Stomach (tissue), 9 donors: ENCODE data around the gene HAO2. TPM values are rescaled to one million over a fixed set of nuclear protein-coding genes. Genes with fewer than 3 reads are reported as not detected.
"Not testable (repeated sequence)": the region's sequence is repeated elsewhere in the genome, so short reads cannot be mapped to it uniquely, and the experiment has no call there.

Experiments used
- DNase-seq, 2 donors: peaks; one replicate each; pipeline versions ENCODE4 v3.0.0 to v3.0.0-alpha.2; 2013 to 2019
- H3K27ac ChIP-seq, 5 donors: fragments of 200-600 bp in 4 of 5; sonication (generic) in 4 of 5; one replicate each; pipeline ENCODE4 v1.5.1; 2013 to 2019; ENCODE audit warnings: mild to moderate bottlenecking in 1 of 5, moderate library complexity in 1 of 5
- H3K27me3 ChIP-seq, 3 donors: fragments of 200-600 bp; sonication (generic); one replicate each; pipeline ENCODE4 v1.5.1; 2017 to 2019; ENCODE audit warnings: mixed run types in 1 of 3
- H3K36me3 ChIP-seq, 4 donors: fragments of 200-600 bp; sonication (generic); 1 replicate in 3 of 4; 2 replicates in 1 of 4; pipeline ENCODE4 v1.5.1; 2016 to 2019
- H3K4me1 ChIP-seq, 4 donors: fragments of 200-600 bp; sonication (generic); one replicate each; pipeline ENCODE4 v1.5.1; 2016 to 2019
- H3K4me3 ChIP-seq, 4 donors: fragments of 200-600 bp; sonication (generic) in 3 of 4; one replicate each; pipeline ENCODE4 v1.5.1; 2016 to 2019; ENCODE audit warnings: mild to moderate bottlenecking in 1 of 4
- H3K9me3 ChIP-seq, 4 donors: fragments of 200-600 bp; sonication (generic); one replicate each; pipeline ENCODE4 v1.5.1; 2016 to 2019
- CTCF ChIP-seq, 7 experiments: fragments of 450-650 bp in 4 of 7; fragments of 200-600 bp in 3 of 7; sonication (generic) in 3 of 7; IDR thresholded peaks; one replicate each; pipeline ENCODE4 v1.5.1; 2016 to 2019; ENCODE audit warnings: antibody characterized with exemption in 7 of 7, control low read depth in 2 of 7, mild to moderate bottlenecking in 1 of 7
- EP300 ChIP-seq: sonication (generic); formaldehyde crosslinking; IDR thresholded peaks from one replicate; pipeline ENCODE4 v1.6.1; 2017; ENCODE audit warnings: antibody characterized with exemption
- POLR2A ChIP-seq, 4 donors: fragments of 450-650 bp; IDR thresholded peaks; one replicate each; pipeline ENCODE4 v1.6.1; 2016; ENCODE audit warnings: antibody characterized with exemption in 4 of 4, control low read depth in 2 of 4, mild to moderate bottlenecking in 1 of 4, moderate library complexity in 1 of 4
- POLR2AphosphoS5 ChIP-seq, 3 donors: sonication (generic); formaldehyde crosslinking; IDR thresholded peaks; one replicate each; pipeline ENCODE4 v1.6.1; 2016; ENCODE audit warnings: antibody characterized with exemption in 3 of 3
- WGBS, 5 donors: extraction: QIAGEN DNeasy Blood & Tissue Kit in 3 of 5; methylation state at CpG; one replicate each; pipeline versions ENCODE4 v1.1.5 to v1.1.7; 2013 to 2018; 5-methylcytosine and 5-hydroxymethylcytosine counted together
- intact Hi-C: fragments of 100-400 bp; cut with DNase I; formaldehyde crosslinking; loops from one replicate; pipeline ENCODE4 v1.15.1; 2023; ENCODE audit warnings: low total_unique reads
- polyA plus RNA-seq, 3 donors: library from polyadenylated mRNA; stranded (reverse); fragments of 200-250 nt; gene quantifications; one replicate each; pipeline ENCODE4 v1.2.3, GENCODE V29; 2013
- total RNA-seq, 5 donors: library from RNA; depleted of rRNA; stranded (reverse); fragments of >200 nt; gene quantifications; one replicate each; pipeline versions ENCODE4 v1.1.0 to v1.2.3, GENCODE V29; 2014 to 2016
- donor health status: healthy with polysubstance abuse.
- donor health status: Bipolar disorder and iron deficiency.
- donor health status: healthy.

Gene HAO2
- total and polyA plus RNA-seq, 8 donors: 0.73 TPM; not detected in 7

- 85 to 95% (median 92%) methylated on average over 4 of the region's 4 CpGs for WGBS, 5 donors
- TF ChIP-seq POLR2A (IDR thresholded peaks at IDR 0.05) (no peak), EP300 (no peak), CTCF (IDR thresholded peaks at IDR 0.05) (no peak), POLR2AphosphoS5 (IDR thresholded peaks at IDR 0.05) (no peak)
- H3K4me3 ChIP-seq: no peak overlapping the region
- H3K27ac ChIP-seq: no peak overlapping the region
- H3K4me1 ChIP-seq: no peaks in the 10 kb centered on the region
- no peak for DNase-seq
- H3K9me3 ChIP-seq: peaks cover 0 to 7% (median 0%) of the 10 kb centered on the region in 4 donors
- no peaks in the 10 kb centered on the region for H3K36me3 ChIP-seq
- H3K27me3 ChIP-seq: no peaks in the 10 kb centered on the region
- intact Hi-C loops: no loop called here
These were observed 19.6 kb upstream of the HAO2 start for GRCh38 chr1:119348941-119349340.

GRCh38 chr1:119350866-119351265 lies 17.7 kb upstream of the HAO2 start:
- DNase-seq, H3K4me3 ChIP-seq, H3K9me3 ChIP-seq, H3K36me3 ChIP-seq, H3K27me3 ChIP-seq, H3K4me1 ChIP-seq, H3K27ac ChIP-seq, intact Hi-C loops: not testable (repeated sequence)
- 94 to 100% (median 98%) methylated on average over 2 of the region's 2 CpGs for WGBS, 5 donors

- intact Hi-C loops: no loop called here
- Histone ChIP-seq H3K4me3 (no peak overlapping the region), H3K4me1 (no peaks in the 10 kb centered on the region), H3K27me3 (no peaks in the 10 kb centered on the region), H3K27ac (no peak overlapping the region), H3K9me3 (peaks cover 0 to 6% (median 0%) of the 10 kb centered on the region in 4 donors), H3K36me3 (no peaks in the 10 kb centered on the region)
- DNase-seq: no peak
- WGBS, 5 donors: 93 to 100% (median 96%) methylated on average over 1 of the region's 1 CpG
- no peak for TF ChIP-seq EP300
- TF ChIP-seq POLR2AphosphoS5 (IDR thresholded peaks at IDR 0.05): no peak
- TF ChIP-seq POLR2A (IDR thresholded peaks at IDR 0.05): no peak
- no peak for TF ChIP-seq CTCF (IDR thresholded peaks at IDR 0.05)
These were observed 16.6 kb upstream of the HAO2 start for GRCh38 chr1:119351997-119352396.

- H3K9me3 ChIP-seq: peaks cover 0 to 6% (median 0%) of the 10 kb centered on the region in 4 donors
- DNase-seq: no peak
- 76 to 90% (median 83%) methylated on average over 3 of the region's 3 CpGs for WGBS, 5 donors
- no peaks in the 10 kb centered on the region for H3K36me3 ChIP-seq
- no peaks in the 10 kb centered on the region for H3K27me3 ChIP-seq
- TF ChIP-seq EP300 (no peak), POLR2A (IDR thresholded peaks at IDR 0.05) (no peak), CTCF (IDR thresholded peaks at IDR 0.05) (no peak), POLR2AphosphoS5 (IDR thresholded peaks at IDR 0.05) (no peak)
- intact Hi-C loops: no loop called here
- H3K27ac ChIP-seq: no peak overlapping the region
- no peak overlapping the region for H3K4me3 ChIP-seq
- H3K4me1 ChIP-seq: no peaks in the 10 kb centered on the region
These were observed 14.7 kb upstream of the HAO2 start for GRCh38 chr1:119353836-119354235.

GRCh38 chr1:119358636-119359035 lies 9.9 kb upstream of the HAO2 start:
- H3K4me3 ChIP-seq: no peak overlapping the region
- WGBS, 5 donors: 68 to 82% (median 76%) methylated on average over 4 of the region's 4 CpGs
- H3K36me3 ChIP-seq: no peaks in the 10 kb centered on the region

More at GRCh38 chr1:119358636-119359035, 9.9 kb upstream of the HAO2 start:
- Histone ChIP-seq H3K9me3 (peaks cover 0 to 6% (median 0%) of the 10 kb centered on the region in 4 donors), H3K27me3 (no peaks in the 10 kb centered on the region), H3K27ac (no peak overlapping the region), H3K4me1 (no peaks in the 10 kb centered on the region)
- no peak for TF ChIP-seq CTCF (IDR thresholded peaks at IDR 0.05)
- no peak for TF ChIP-seq POLR2A (IDR thresholded peaks at IDR 0.05)
- TF ChIP-seq EP300: no peak
- no peak for TF ChIP-seq POLR2AphosphoS5 (IDR thresholded peaks at IDR 0.05)
- intact Hi-C loops: no loop called here
- peak in 1 of 2 donors; percentile 20 for DNase-seq
